GM21381 (cell line): ENCODE measurements around the gene PAPPA2.
A peak's percentile ranks its signal among the peaks of the same experiment; 100 is the strongest.

ENCODE experiments used
- ATAC-seq: cut with Tn5 transposase; IDR thresholded peaks from one replicate; pipeline ENCODE4 v1.9.1; 2021; ENCODE audit warnings: mild to moderate bottlenecking, moderate library complexity; ENCODE audit not compliant: unreplicated experiment

The PAPPA2 gene

GRCh38 chr1:176691251-176692228 lies 228.6 kb downstream of the PAPPA2 start:
- ATAC-seq = peak; percentile 89

- no peak for ATAC-seq
These were observed 229.5 kb downstream of the PAPPA2 start for GRCh38 chr1:176692431-176692830.

- no peak for ATAC-seq
These were observed 230.2 kb downstream of the PAPPA2 start for GRCh38 chr1:176692988-176693696.

GRCh38 chr1:176693697-176694329 lies 230.8 kb downstream of the PAPPA2 start:
- ATAC-seq = no peak

GRCh38 chr1:176694713-176695112 lies 231.7 kb downstream of the PAPPA2 start:
- ATAC-seq = no peak

- ATAC-seq = no peak
These were observed 233.1 kb downstream of the PAPPA2 start for GRCh38 chr1:176696109-176696508.

GRCh38 chr1:176696689-176697088 lies 233.7 kb downstream of the PAPPA2 start:
- ATAC-seq = no peak

- ATAC-seq = no peak
These were observed 236.8 kb downstream of the PAPPA2 start for GRCh38 chr1:176699821-176700220.

- no peak for ATAC-seq
These were observed 238.3 kb downstream of the PAPPA2 start for GRCh38 chr1:176701151-176701866.

- no peak for ATAC-seq
These were observed 239.9 kb downstream of the PAPPA2 start for GRCh38 chr1:176702901-176703300.

- ATAC-seq = no peak
These were observed 242.6 kb downstream of the PAPPA2 start for GRCh38 chr1:176705585-176705984.

GRCh38 chr1:176717066-176717750 lies 254.2 kb downstream of the PAPPA2 start:
- no peak for ATAC-seq

GRCh38 chr1:176719447-176719846 lies 256.5 kb downstream of the PAPPA2 start:
- ATAC-seq = no peak

GRCh38 chr1:176720838-176721237 lies 257.9 kb downstream of the PAPPA2 start:
- ATAC-seq = no peak

GRCh38 chr1:176733661-176734060 lies 270.7 kb downstream of the PAPPA2 start:
- no peak for ATAC-seq

- no peak for ATAC-seq
These were observed 272.2 kb downstream of the PAPPA2 start for GRCh38 chr1:176735201-176735600.

- no peak for ATAC-seq
These were observed 273.0 kb downstream of the PAPPA2 start for GRCh38 chr1:176736015-176736414.

GRCh38 chr1:176741181-176741580 lies 278.2 kb downstream of the PAPPA2 start:
- ATAC-seq = no peak

GRCh38 chr1:176742322-176742721 lies 279.3 kb downstream of the PAPPA2 start:
- ATAC-seq = no peak

- ATAC-seq = no peak
These were observed 281.2 kb downstream of the PAPPA2 start for GRCh38 chr1:176744142-176744541.
